T-helper 2 cell treated with Interferon-gamma antibody and Interleukin-4, amounts not matched to agents 5 μg/mL and 100 μg/mL, for 36 hours (primary cell): Measurements from ENCODE around the gene IL17RC.
A peak's percentile ranks its signal among the peaks of the same experiment; 100 is the strongest.
"Not testable (repeated sequence)": the region's sequence is repeated elsewhere in the genome, so short reads cannot be mapped to it uniquely, and the experiment has no call there.

Source experiments
- DNase-seq: peaks from one replicate; pipeline ENCODE4 v3.0.0; 2021; ENCODE audit warnings: low spot score
- H3K27ac Mint-ChIP-seq: one replicate; pipeline ENCODE4 v1.8.0; 2021; ENCODE audit warnings: mild to moderate bottlenecking, mixed read lengths
- H3K27me3 Mint-ChIP-seq: one replicate; pipeline ENCODE4 v1.8.0; 2021; ENCODE audit warnings: low read depth, mixed read lengths
- H3K36me3 Mint-ChIP-seq: one replicate; pipeline ENCODE4 v1.8.0; 2021; ENCODE audit warnings: low read depth, mixed read lengths
- H3K4me1 Mint-ChIP-seq: one replicate; pipeline ENCODE4 v1.8.0; 2021; ENCODE audit warnings: low read depth, mixed read lengths
- H3K4me3 Mint-ChIP-seq: one replicate; pipeline ENCODE4 v1.8.0; 2022; ENCODE audit warnings: mild to moderate bottlenecking, moderate library complexity, mixed read lengths
- H3K9me3 Mint-ChIP-seq: one replicate; pipeline ENCODE4 v1.8.0; 2021; ENCODE audit warnings: mixed read lengths

IL17RC gene

DNA sequence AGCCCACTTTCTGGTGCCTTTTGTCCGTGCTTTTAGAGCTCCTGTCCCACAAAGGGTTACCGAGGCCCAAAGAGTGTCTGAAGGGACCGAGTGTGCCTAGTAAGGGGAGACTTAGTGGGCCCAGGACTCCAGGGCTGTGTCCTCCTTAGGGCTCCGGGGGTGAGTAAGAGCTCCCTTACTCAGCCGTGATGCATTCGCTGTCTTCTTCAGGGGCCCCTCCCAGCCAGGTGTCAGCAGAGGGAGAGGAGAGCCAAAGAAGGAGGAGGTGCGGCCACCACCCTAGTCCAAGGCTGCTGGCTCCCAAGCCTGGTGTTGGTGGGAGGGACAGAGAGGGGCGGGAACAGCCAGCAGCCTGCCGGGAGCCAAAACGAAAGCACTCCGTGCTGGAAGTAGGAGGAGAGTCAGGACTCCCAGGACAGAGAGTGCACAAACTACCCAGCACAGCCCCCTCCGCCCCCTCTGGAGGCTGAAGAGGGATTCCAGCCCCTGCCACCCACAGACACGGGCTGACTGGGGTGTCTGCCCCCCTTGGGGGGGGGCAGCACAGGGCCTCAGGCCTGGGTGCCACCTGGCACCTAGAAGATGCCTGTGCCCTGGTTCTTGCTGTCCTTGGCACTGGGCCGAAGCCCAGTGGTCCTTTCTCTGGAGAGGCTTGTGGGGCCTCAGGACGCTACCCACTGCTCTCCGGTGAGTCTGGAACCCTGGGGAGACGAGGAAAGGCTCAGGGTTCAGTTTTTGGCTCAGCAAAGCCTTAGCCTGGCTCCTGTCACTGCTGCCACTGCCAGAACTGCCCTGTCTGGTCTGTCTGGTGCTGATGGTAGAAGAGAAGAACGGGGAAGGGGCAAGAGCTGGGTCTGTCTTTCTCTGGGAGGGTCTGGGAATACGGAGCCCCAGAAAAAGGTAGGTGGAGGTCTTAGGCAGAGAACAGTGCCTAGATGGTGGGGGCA, at the start of gene IL17RC:
Gene IL17RC, plus strand, starts transcription at position 365 of the 947 bp plus-strand sequence. Its CDS starts 218 bp downstream, at position 583.
- H3K36me3 Mint-ChIP-seq: no peaks in the 10 kb centered on the region
- DNase-seq: no peak
- H3K4me3 Mint-ChIP-seq: peak within 1 kb of the TSS; percentile 77
- peaks cover 12% of the 10 kb centered on the region for H3K4me1 Mint-ChIP-seq
- peaks cover 6% of the 10 kb centered on the region for H3K27me3 Mint-ChIP-seq
- H3K9me3 Mint-ChIP-seq: no peaks in the 10 kb centered on the region
- H3K27ac Mint-ChIP-seq: no peak within 1 kb of the TSS

- Mint-ChIP-seq H3K27me3 (peaks cover 8% of the 10 kb centered on the region), H3K4me1 (no peaks in the 10 kb centered on the region), H3K36me3 (no peaks in the 10 kb centered on the region), H3K9me3 (no peaks in the 10 kb centered on the region), H3K27ac (no peak overlapping the region), H3K4me3 (no peak overlapping the region)
- no peak for DNase-seq
Measured at GRCh38 chr3:9867106-9867505, 49.8 kb upstream of the IL17RC start.

- Mint-ChIP-seq H3K27me3 (peaks cover 2% of the 10 kb centered on the region), H3K9me3 (no peaks in the 10 kb centered on the region), H3K36me3 (no peaks in the 10 kb centered on the region), H3K27ac (no peak overlapping the region), H3K4me1 (no peaks in the 10 kb centered on the region), H3K4me3 (no peak overlapping the region)
- no peak for DNase-seq
Measured at GRCh38 chr3:9869955-9870354, 46.9 kb upstream of the IL17RC start.

DNA sequence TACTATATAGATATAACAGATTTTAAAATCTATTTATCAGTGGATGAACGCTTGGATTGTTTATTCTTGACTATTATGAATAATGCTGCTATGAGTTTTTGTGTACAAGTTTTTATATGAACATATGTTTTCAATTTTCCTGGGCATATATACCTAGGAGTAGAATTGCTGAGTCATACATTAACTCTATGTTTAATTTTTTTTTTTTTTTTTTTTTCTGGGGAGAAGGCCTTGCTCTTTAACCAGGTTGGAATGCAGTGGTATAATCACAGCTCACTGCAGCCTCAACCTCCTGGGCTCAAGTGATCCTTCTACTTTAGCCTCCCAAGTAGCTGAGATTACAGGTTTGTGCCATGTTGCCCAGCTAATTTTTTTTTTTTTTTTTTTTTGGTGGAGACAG, 45.9 kb upstream of the IL17RC start:
- H3K27ac Mint-ChIP-seq: no peak overlapping the region
- peaks cover 2% of the 10 kb centered on the region for H3K27me3 Mint-ChIP-seq
- H3K4me3 Mint-ChIP-seq: no peak overlapping the region
- H3K4me1 Mint-ChIP-seq: no peaks in the 10 kb centered on the region
- H3K36me3 Mint-ChIP-seq: no peaks in the 10 kb centered on the region
- no peaks in the 10 kb centered on the region for H3K9me3 Mint-ChIP-seq
- DNase-seq: no peak

DNA sequence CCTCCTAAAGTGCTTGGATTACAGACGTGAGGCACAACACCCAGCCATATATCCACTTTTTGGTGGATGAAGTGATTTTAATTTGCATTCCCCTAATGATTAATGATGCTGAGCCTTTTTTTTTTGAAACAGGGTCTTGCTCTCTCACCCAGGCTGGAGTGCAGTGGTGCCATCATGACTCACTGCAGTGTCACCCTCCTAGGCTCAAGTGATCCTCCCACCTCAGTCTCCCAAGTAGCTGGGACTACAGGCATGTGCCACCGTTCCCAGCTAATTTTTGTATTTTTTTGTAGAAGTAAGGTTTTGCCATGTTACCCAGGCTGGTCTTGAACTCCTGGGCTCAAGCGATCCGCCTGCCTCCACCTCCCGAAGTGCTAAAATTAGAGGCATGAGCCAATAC, 44.8 kb upstream of the IL17RC start:
- not testable (repeated sequence) for H3K4me3 Mint-ChIP-seq, DNase-seq, H3K9me3 Mint-ChIP-seq

GRCh38 chr3:9875448-9875847, 41.5 kb upstream of the IL17RC start:
- Mint-ChIP-seq H3K4me3 (no peak overlapping the region), H3K9me3 (no peaks in the 10 kb centered on the region), H3K4me1 (no peaks in the 10 kb centered on the region), H3K36me3 (no peaks in the 10 kb centered on the region), H3K27me3 (no peaks in the 10 kb centered on the region), H3K27ac (no peak overlapping the region)
- DNase-seq: no peak

More for the DNA sequence above, 44.8 kb upstream of the IL17RC start:
- not testable (repeated sequence) for H3K27me3 Mint-ChIP-seq, H3K36me3 Mint-ChIP-seq, H3K4me1 Mint-ChIP-seq, H3K27ac Mint-ChIP-seq

DNA sequence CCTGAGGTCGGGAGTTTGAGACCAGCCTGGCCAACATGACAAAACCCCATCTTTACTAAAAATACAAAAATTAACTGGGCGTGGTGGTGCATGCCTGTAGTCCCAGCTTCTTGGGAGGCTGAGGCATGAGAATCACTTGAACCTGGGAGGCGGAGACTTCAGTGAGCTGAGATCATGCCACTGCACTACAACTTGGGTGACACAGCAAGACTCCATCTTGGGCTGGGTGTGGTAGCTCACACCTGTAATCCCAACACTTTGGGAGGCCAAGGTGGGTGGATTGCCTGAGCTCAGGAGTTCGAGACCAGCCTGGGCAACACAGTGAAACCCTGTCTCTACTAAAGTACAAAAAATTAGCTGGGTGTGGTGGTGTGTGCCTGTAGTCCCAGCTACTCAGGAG, 40.6 kb upstream of the IL17RC start:
- not testable (repeated sequence) for H3K4me3 Mint-ChIP-seq, H3K27me3 Mint-ChIP-seq, H3K4me1 Mint-ChIP-seq, DNase-seq, H3K27ac Mint-ChIP-seq, H3K36me3 Mint-ChIP-seq, H3K9me3 Mint-ChIP-seq

- Mint-ChIP-seq H3K4me3 (no peak overlapping the region), H3K27me3 (no peaks in the 10 kb centered on the region), H3K36me3 (no peaks in the 10 kb centered on the region), H3K4me1 (no peaks in the 10 kb centered on the region), H3K9me3 (no peaks in the 10 kb centered on the region), H3K27ac (no peak overlapping the region)
- no peak for DNase-seq
Measured at GRCh38 chr3:9876991-9877390, 39.9 kb upstream of the IL17RC start.

GRCh38 chr3:9878700-9879099, 38.2 kb upstream of the IL17RC start:
- no peaks in the 10 kb centered on the region for H3K27me3 Mint-ChIP-seq
- H3K4me3 Mint-ChIP-seq: no peak overlapping the region
- H3K36me3 Mint-ChIP-seq: no peaks in the 10 kb centered on the region
- no peaks in the 10 kb centered on the region for H3K9me3 Mint-ChIP-seq
- no peak overlapping the region for H3K27ac Mint-ChIP-seq
- DNase-seq: no peak
- no peaks in the 10 kb centered on the region for H3K4me1 Mint-ChIP-seq

GRCh38 chr3:9879830-9880549, 36.9 kb upstream of the IL17RC start, which contains the start of gene CIDEC:
Gene CIDEC, minus strand, starts transcription at chr3:9880253. Its CDS starts 1,767 bp downstream, at chr3:9878486.
- Mint-ChIP-seq H3K27ac (no peak within 1 kb of the TSS), H3K4me3 (no peak within 1 kb of the TSS), H3K9me3 (no peaks in the 10 kb centered on the region), H3K27me3 (no peaks in the 10 kb centered on the region), H3K36me3 (no peaks in the 10 kb centered on the region), H3K4me1 (no peaks in the 10 kb centered on the region)
- DNase-seq: no peak

DNA sequence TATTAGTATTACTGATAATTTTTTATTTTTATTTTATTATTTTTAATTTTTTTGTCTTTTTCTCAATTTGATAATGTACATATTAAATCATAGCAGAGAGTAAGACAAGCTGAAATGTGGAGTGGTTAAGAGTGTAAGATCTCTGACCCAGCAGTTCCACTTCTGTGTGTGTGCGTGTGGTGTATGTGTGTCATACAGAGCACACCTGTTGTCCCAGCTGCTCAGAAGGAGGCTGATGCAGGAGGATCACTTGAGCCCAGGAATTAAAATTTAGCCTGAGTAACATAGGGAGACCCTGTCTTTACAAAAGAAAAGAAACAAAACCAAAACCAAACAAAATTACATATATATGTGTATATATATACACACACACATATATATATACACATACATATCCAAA, 35.5 kb upstream of the IL17RC start:
- no peaks in the 10 kb centered on the region for H3K4me1 Mint-ChIP-seq
- H3K27me3 Mint-ChIP-seq: no peaks in the 10 kb centered on the region
- no peaks in the 10 kb centered on the region for H3K9me3 Mint-ChIP-seq
- H3K27ac Mint-ChIP-seq: no peak overlapping the region
- H3K36me3 Mint-ChIP-seq: no peaks in the 10 kb centered on the region
- H3K4me3 Mint-ChIP-seq: no peak overlapping the region
- DNase-seq: no peak

- H3K9me3 Mint-ChIP-seq: no peaks in the 10 kb centered on the region
- no peak for DNase-seq
- H3K27me3 Mint-ChIP-seq: no peaks in the 10 kb centered on the region
- no peaks in the 10 kb centered on the region for H3K36me3 Mint-ChIP-seq
- no peak overlapping the region for H3K4me3 Mint-ChIP-seq
- no peak overlapping the region for H3K27ac Mint-ChIP-seq
- no peaks in the 10 kb centered on the region for H3K4me1 Mint-ChIP-seq
Measured at GRCh38 chr3:9883706-9884554, 33.0 kb upstream of the IL17RC start.

DNA sequence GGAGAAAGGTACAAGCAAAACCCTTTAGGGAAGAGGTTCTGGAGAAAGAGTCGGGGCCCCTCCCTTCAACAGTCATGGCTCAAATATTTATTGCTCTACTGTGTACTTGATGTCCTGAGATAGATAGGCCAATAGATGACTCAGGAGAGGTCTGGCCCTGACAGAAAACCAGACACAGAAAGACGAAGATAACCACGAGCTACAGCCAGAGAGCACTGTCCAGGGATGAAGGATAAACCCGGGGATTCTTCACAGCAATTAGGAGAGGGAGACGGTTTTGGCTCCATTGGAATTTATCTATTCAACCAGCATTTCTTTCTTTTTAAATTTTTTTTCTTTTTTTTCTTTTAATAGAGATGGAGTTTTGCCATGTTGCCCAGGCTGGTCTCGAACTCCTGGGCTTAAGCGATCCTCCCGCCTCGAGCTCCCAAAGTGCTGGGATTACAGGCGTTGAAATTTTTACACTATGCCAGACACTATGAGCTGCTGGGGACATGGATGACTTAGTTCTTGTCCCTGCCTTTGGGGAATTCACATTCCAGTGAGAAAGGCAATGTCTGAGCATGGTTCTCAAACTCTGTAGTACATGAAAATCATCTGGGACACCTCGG, 32.2 kb upstream of the IL17RC start:
- no peaks in the 10 kb centered on the region for H3K9me3 Mint-ChIP-seq
- DNase-seq: no peak
- H3K36me3 Mint-ChIP-seq: no peaks in the 10 kb centered on the region
- no peak overlapping the region for H3K4me3 Mint-ChIP-seq
- H3K27ac Mint-ChIP-seq: no peak overlapping the region
- no peaks in the 10 kb centered on the region for H3K4me1 Mint-ChIP-seq
- H3K27me3 Mint-ChIP-seq: no peaks in the 10 kb centered on the region
